Vagina (tissue), 2 donors: ENCODE results near the gene OR4S1.

Source experiments
- POLR2AphosphoS5 ChIP-seq, 2 donors: sonication (generic); formaldehyde crosslinking; IDR thresholded peaks; one replicate each; pipeline ENCODE4 v1.9.0; 2017; ENCODE audit warnings: antibody characterized with exemption in 2 of 2, mild to moderate bottlenecking in 2 of 2, low read depth in 1 of 2; ENCODE audit not compliant: insufficient read depth in 1 of 2
- TF ChIP-seq, protein P1 (sequence below), 3 experiments: fragments of 450-650 bp in 2 of 3; fragments of 200-600 bp in 1 of 3; sonication (generic) in 1 of 3; IDR thresholded peaks; one replicate each; pipeline ENCODE4 v1.5.1; 2017 to 2019; ENCODE audit warnings: antibody characterized with exemption in 3 of 3, mild to moderate bottlenecking in 2 of 3, moderate library complexity in 2 of 3

DNA sequence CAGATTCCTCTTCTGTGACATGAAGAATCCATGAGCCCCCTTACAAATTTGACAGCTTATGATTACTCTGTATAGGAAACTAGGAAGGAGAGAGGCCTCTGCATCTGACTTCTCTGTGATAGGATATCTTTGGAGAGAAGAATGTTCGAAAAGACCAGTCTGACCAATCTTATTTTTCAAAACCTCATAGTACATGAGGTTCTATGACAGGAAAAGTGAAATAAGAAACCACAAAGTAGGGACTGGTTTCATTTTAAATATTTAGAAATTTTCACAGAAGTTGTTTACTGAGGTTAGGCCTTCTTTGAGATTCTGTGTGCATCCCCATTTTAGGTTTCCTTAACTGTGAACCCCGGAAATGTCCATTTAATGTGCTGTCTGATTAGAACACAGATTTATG is 44.4 kb upstream of the OR4S1 start:
- TF ChIP-seq, protein P1, sequence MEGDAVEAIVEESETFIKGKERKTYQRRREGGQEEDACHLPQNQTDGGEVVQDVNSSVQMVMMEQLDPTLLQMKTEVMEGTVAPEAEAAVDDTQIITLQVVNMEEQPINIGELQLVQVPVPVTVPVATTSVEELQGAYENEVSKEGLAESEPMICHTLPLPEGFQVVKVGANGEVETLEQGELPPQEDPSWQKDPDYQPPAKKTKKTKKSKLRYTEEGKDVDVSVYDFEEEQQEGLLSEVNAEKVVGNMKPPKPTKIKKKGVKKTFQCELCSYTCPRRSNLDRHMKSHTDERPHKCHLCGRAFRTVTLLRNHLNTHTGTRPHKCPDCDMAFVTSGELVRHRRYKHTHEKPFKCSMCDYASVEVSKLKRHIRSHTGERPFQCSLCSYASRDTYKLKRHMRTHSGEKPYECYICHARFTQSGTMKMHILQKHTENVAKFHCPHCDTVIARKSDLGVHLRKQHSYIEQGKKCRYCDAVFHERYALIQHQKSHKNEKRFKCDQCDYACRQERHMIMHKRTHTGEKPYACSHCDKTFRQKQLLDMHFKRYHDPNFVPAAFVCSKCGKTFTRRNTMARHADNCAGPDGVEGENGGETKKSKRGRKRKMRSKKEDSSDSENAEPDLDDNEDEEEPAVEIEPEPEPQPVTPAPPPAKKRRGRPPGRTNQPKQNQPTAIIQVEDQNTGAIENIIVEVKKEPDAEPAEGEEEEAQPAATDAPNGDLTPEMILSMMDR (IDR thresholded peaks at IDR 0.05): no peak
- no peak for TF ChIP-seq POLR2AphosphoS5 (IDR thresholded peaks at IDR 0.05; ENCODE audit: insufficient read depth in 1 of 2, low read depth in 1 of 2)
